Lung (tissue), 12 donors: ENCODE data around the gene BIRC3. TPM values are rescaled to one million over a fixed set of nuclear protein-coding genes. Genes with fewer than 3 reads are reported as not detected.

Source experiments
- ATAC-seq: fragments of 200-7000 bp; cut with Tn5 transposase; one replicate; pipeline ENCODE4 v1.9.1; 2020; ENCODE audit warnings: moderate number of reproducible peaks; ENCODE audit not compliant: insufficient read depth, low FRiP score
- DNase-seq, 3 donors: peaks; one replicate each; pipeline ENCODE4 v3.0.0-alpha.2; 2013 to 2017
- H3K27ac ChIP-seq, 2 donors: one replicate each; pipeline ENCODE4 v1.5.1; 2013; ENCODE audit warnings: mild to moderate bottlenecking in 2 of 2, moderate library complexity in 2 of 2, control low read depth in 1 of 2, inconsistent platforms in 1 of 2, low read depth in 1 of 2, low read length in 1 of 2
- H3K27me3 ChIP-seq, 3 donors: one replicate each; pipeline ENCODE4 v1.5.1; 2013; ENCODE audit warnings: low read length in 2 of 3; ENCODE audit not compliant: control insufficient read depth in 3 of 3, insufficient read depth in 3 of 3
- H3K36me3 ChIP-seq, 4 donors: one replicate each; pipeline ENCODE4 v1.5.1; 2013; ENCODE audit warnings: low read length in 4 of 4, mild to moderate bottlenecking in 1 of 4, moderate library complexity in 1 of 4; ENCODE audit not compliant: control insufficient read depth in 4 of 4, insufficient read depth in 4 of 4
- H3K4me1 ChIP-seq, 5 donors: one replicate each; pipeline ENCODE4 v1.5.1; 2013; ENCODE audit warnings: low read length in 5 of 5, mild to moderate bottlenecking in 2 of 5, moderate library complexity in 1 of 5; ENCODE audit not compliant: control insufficient read depth in 5 of 5, insufficient read depth in 5 of 5
- H3K4me3 ChIP-seq: one replicate; pipeline ENCODE4 v1.5.1; 2013; ENCODE audit warnings: mild to moderate bottlenecking, control low read depth, moderate library complexity
- H3K9ac ChIP-seq, 2 donors: one replicate each; pipeline ENCODE4 v1.5.1; 2013; ENCODE audit warnings: low read length in 2 of 2, control low read depth in 1 of 2; ENCODE audit not compliant: insufficient read depth in 1 of 2
- H3K9me3 ChIP-seq, 4 donors: one replicate each; pipeline ENCODE4 v1.5.1; 2013; ENCODE audit warnings: low read length in 3 of 4, mild to moderate bottlenecking in 1 of 4, moderate library complexity in 1 of 4; ENCODE audit not compliant: control insufficient read depth in 4 of 4, insufficient read depth in 3 of 4
- WGBS, 2 donors: extraction: QIAGEN DNeasy Blood & Tissue Kit; methylation state at CpG; one replicate each; pipeline ENCODE4 v1.1.7; 2013; 5-methylcytosine and 5-hydroxymethylcytosine counted together
- polyA plus RNA-seq, 2 donors: library from polyadenylated mRNA; stranded (reverse); fragments of 200-250 nt; gene quantifications; one replicate each; pipeline ENCODE4 v1.2.1, GENCODE V29; 2013
- total RNA-seq, 2 donors: library from RNA; depleted of rRNA in 1 of 2; stranded (reverse); fragments of >200 nt in 1 of 2; gene quantifications; one replicate each; pipeline ENCODE4 v1.2.1, GENCODE V29; 2014 to 2021
- TF ChIP-seq, protein P1 (sequence below): IDR thresholded peaks from 2 replicates; pipeline ENCODE4 v1.5.1; 2012; ENCODE audit warnings: mild to moderate bottlenecking; ENCODE audit errors: control extremely low read depth, extremely low read depth
- donor health status: control.
- donor health status: control.
- donor health status: Bipolar disorder and iron deficiency.
- donor health status: healthy.
- donor health status: DM: yes; HTN: yes; CAD: no.

The BIRC3 gene
- total and polyA plus RNA-seq, 4 donors, result 8.7 to 61.0 (median 32.3) TPM

- WGBS, 2 donors, result 93 to 94% methylated on average over 1 of the region's 1 CpG
- Histone ChIP-seq H3K9ac (no peak overlapping the region), H3K27me3 (no peaks in the 10 kb centered on the region), H3K36me3 (peaks cover 0 to 9% (median 0%) of the 10 kb centered on the region in 4 donors), H3K9me3 (no peaks in the 10 kb centered on the region), H3K4me1 (peaks cover 0 to 4% (median 0%) of the 10 kb centered on the region in 5 donors), H3K27ac (no peak overlapping the region), H3K4me3 (no peak overlapping the region)
- DNase-seq, result no peak
- TF ChIP-seq, protein P1, sequence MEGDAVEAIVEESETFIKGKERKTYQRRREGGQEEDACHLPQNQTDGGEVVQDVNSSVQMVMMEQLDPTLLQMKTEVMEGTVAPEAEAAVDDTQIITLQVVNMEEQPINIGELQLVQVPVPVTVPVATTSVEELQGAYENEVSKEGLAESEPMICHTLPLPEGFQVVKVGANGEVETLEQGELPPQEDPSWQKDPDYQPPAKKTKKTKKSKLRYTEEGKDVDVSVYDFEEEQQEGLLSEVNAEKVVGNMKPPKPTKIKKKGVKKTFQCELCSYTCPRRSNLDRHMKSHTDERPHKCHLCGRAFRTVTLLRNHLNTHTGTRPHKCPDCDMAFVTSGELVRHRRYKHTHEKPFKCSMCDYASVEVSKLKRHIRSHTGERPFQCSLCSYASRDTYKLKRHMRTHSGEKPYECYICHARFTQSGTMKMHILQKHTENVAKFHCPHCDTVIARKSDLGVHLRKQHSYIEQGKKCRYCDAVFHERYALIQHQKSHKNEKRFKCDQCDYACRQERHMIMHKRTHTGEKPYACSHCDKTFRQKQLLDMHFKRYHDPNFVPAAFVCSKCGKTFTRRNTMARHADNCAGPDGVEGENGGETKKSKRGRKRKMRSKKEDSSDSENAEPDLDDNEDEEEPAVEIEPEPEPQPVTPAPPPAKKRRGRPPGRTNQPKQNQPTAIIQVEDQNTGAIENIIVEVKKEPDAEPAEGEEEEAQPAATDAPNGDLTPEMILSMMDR, result no peak
- no peak for ATAC-seq
These were observed 6.4 kb downstream of the BIRC3 start for GRCh38 chr11:102323542-102324251.

DNA sequence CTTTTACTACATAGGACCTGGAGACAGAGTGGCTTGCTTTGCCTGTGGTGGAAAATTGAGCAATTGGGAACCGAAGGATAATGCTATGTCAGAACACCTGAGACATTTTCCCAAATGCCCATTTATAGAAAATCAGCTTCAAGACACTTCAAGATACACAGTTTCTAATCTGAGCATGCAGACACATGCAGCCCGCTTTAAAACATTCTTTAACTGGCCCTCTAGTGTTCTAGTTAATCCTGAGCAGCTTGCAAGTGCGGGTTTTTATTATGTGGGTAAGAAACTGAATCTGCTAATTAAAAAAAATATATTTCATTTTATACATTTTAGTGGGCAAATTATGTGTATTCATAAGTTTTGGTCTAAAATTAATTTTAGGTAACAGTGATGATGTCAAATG, 7.8 kb downstream of the BIRC3 start:
- Histone ChIP-seq H3K9ac (no peak overlapping the region), H3K9me3 (no peaks in the 10 kb centered on the region), H3K4me3 (no peak overlapping the region), H3K27me3 (no peaks in the 10 kb centered on the region), H3K36me3 (peaks cover 0 to 11% (median 0%) of the 10 kb centered on the region in 4 donors), H3K4me1 (peaks cover 0 to 3% (median 0%) of the 10 kb centered on the region in 5 donors), H3K27ac (no peak overlapping the region)
- TF ChIP-seq, protein P1, result no peak
- ATAC-seq (no peak), DNase-seq (no peak)
- 86 to 93% methylated on average over 3 of the region's 3 CpGs for WGBS, 2 donors

DNA sequence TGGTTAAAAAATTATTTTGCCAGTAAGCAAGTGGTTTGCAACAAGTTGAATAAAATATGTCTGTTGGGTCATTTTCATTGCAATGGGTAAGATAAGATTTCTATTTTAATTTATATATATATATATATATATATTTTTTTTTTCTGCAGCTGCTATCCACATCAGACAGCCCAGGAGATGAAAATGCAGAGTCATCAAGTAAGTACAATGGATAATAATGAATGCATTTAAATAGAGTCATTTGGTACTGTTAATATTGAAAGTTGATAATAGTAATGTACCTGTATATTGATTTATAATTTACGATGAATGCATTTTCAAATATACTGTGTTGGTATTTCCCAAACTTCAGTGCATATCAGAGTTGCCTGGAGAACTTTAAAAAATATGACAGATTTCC, 11.5 kb downstream of the BIRC3 start:
- peaks cover 0 to 23% (median 8%) of the 10 kb centered on the region in 4 donors for H3K36me3 ChIP-seq
- TF ChIP-seq, protein P1, result no peak
- 97 to 100% methylated on average over 1 of the region's 1 CpG for WGBS, 2 donors

More for the DNA sequence above, 11.5 kb downstream of the BIRC3 start:
- DNase-seq (no peak), ATAC-seq (no peak)
- no peaks in the 10 kb centered on the region for H3K27me3 ChIP-seq
- H3K9ac ChIP-seq, result no peak overlapping the region
- no peak overlapping the region for H3K27ac ChIP-seq
- no peaks in the 10 kb centered on the region for H3K4me1 ChIP-seq
- no peaks in the 10 kb centered on the region for H3K9me3 ChIP-seq
- H3K4me3 ChIP-seq, result no peak overlapping the region
